ENCODE results near the gene TP53AIP1.

DNA sequence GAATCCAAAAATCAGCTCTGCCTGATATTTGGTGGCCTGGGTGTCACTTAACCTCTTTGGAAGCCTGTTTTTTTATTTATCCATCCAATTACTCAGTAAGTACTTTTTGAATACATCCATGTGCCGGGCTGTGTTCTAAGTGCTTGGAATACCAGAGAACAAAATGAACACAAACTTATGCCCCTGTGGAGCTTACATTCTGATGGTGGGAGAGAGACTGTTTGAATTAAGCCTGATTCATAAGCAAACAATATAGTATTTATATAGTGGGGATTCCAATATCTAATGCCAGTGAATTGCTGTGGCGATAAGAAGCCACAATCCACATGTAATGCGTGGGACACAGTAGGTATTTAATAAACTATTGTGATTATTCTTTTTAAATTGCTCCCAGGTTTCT lies 32.1 kb downstream of the TP53AIP1 start:
- TF ChIP-seq, protein P1, sequence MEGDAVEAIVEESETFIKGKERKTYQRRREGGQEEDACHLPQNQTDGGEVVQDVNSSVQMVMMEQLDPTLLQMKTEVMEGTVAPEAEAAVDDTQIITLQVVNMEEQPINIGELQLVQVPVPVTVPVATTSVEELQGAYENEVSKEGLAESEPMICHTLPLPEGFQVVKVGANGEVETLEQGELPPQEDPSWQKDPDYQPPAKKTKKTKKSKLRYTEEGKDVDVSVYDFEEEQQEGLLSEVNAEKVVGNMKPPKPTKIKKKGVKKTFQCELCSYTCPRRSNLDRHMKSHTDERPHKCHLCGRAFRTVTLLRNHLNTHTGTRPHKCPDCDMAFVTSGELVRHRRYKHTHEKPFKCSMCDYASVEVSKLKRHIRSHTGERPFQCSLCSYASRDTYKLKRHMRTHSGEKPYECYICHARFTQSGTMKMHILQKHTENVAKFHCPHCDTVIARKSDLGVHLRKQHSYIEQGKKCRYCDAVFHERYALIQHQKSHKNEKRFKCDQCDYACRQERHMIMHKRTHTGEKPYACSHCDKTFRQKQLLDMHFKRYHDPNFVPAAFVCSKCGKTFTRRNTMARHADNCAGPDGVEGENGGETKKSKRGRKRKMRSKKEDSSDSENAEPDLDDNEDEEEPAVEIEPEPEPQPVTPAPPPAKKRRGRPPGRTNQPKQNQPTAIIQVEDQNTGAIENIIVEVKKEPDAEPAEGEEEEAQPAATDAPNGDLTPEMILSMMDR (IDR thresholded peaks at IDR 0.05): no peak
- TF ChIP-seq POLR2AphosphoS5 (IDR thresholded peaks at IDR 0.05): no peak
- TF ChIP-seq POLR2A (IDR thresholded peaks at IDR 0.05): no peak

Measured in sigmoid colon (tissue), 4 donors.